ENCODE data around the gene RNF114. TPM values are rescaled to one million over a fixed set of nuclear protein-coding genes. Genes with fewer than 3 reads are reported as not detected.

Gene RNF114
- 128 and 140 TPM in 2 replicates for total RNA-seq

GRCh38 chr20:49936153-49937026 is at the start of gene RNF114:
RNF114 (plus strand) TSS chr20:49936397; CDS start chr20:49936413, 16 bp downstream.

GRCh38 chr20:49915380-49916145 is 20.6 kb upstream of the RNF114 start, which contains the start of gene SPATA2:
SPATA2 (minus strand) TSS chr20:49915529; CDS start chr20:49908490, 7,039 bp downstream.

GRCh38 chr20:49982346-49983122 is 46.3 kb downstream of the RNF114 start, which contains the start of gene SNAI1:
SNAI1 (plus strand) TSS chr20:49982980; CDS start chr20:49983060, 80 bp downstream.

Other genes starting within 250 kb of the RNF114 start
- gene B4GALT5, start 222.5 kb upstream of the RNF114 start, total RNA-seq: 10.6 and 12.9 TPM in 2 replicates
- 4.0 and 4.3 TPM in 2 replicates for gene SLC9A8, start 123.6 kb upstream of the RNF114 start, total RNA-seq
- 3.0 TPM in 2 replicates for gene SPATA2, start 20.9 kb upstream of the RNF114 start, total RNA-seq
- 1.6 and 2.5 TPM in 2 replicates for gene SNAI1, start 46.6 kb downstream of the RNF114 start, total RNA-seq
- 49.8 and 67.1 TPM in 2 replicates for gene UBE2V1, start 176.8 kb downstream of the RNF114 start, total RNA-seq
- 31.8 and 33.0 TPM in 2 replicates for gene PEDS1, start 217.3 kb downstream of the RNF114 start, total RNA-seq

Data from bronchus fibroblast of lung (primary cell).